Ishikawa (cell line): Measurements from ENCODE around the gene DIS3L2.

Experiments used
- CEBPB ChIP-seq: IDR thresholded peaks from 2 replicates; pipeline ENCODE4 v1.6.1; 2012
- CREB1 ChIP-seq: IDR thresholded peaks from 2 replicates; pipeline ENCODE4 v1.6.1; 2012; ENCODE audit warnings: low read depth
- EGR1 ChIP-seq: IDR thresholded peaks from 2 replicates; pipeline ENCODE4 v1.6.1; 2012
- EP300 ChIP-seq: IDR thresholded peaks from 2 replicates; pipeline ENCODE4 v1.6.1; 2012; ENCODE audit warnings: borderline replicate concordance
- FOXM1 ChIP-seq: IDR thresholded peaks from 2 replicates; pipeline ENCODE4 v1.6.1; 2012; ENCODE audit warnings: low read depth, borderline replicate concordance
- MAX ChIP-seq: IDR thresholded peaks from 2 replicates; pipeline ENCODE4 v1.6.1; 2012
- NFIC ChIP-seq: IDR thresholded peaks from 2 replicates; pipeline ENCODE4 v1.6.1; 2012
- RAD21 ChIP-seq: IDR thresholded peaks from 2 replicates; pipeline ENCODE4 v1.6.1; 2012; ENCODE audit warnings: low read depth
- TAF1 ChIP-seq: IDR thresholded peaks from 2 replicates; pipeline ENCODE4 v1.6.1; 2012; ENCODE audit warnings: low read depth, mild to moderate bottlenecking
- TCF12 ChIP-seq: IDR thresholded peaks from 2 replicates; pipeline ENCODE4 v1.6.1; 2012; ENCODE audit warnings: low read depth
- TEAD4 ChIP-seq: IDR thresholded peaks from 2 replicates; pipeline ENCODE4 v1.6.1; 2012
- USF1 ChIP-seq: IDR thresholded peaks from 2 replicates; pipeline ENCODE4 v1.6.1; 2012
- YY1 ChIP-seq: IDR thresholded peaks from 2 replicates; pipeline ENCODE4 v1.6.1; 2012; ENCODE audit warnings: low read depth
- ZBTB7A ChIP-seq: IDR thresholded peaks from 2 replicates; pipeline ENCODE4 v1.6.1; 2012; ENCODE audit warnings: low read depth
- TF ChIP-seq, protein P1 (sequence below): IDR thresholded peaks from 2 replicates; pipeline ENCODE4 v1.6.1; 2012; ENCODE audit warnings: low read depth, mild to moderate bottlenecking

Gene DIS3L2

DNA sequence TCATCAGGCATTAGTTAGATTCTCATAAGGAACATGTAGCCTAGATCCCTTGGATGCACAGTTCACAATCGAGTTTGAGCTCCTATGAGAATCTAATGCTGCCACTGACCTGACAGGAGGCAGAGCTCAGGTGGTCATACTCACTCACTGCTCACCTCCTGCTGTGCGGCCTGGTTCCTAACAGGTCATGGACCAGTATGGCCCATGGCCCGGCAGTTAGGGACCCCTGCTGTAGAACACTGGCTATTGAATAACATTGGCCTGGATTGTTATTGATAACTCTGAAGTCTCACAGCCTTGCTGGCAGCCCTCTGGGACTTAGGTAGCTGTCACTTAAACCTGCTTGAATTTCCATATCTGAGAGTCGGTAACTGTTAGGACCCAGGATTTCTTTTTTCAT, 302.6 kb downstream of the DIS3L2 start:
- TF ChIP-seq ZBTB7A = no peak
- TF ChIP-seq CREB1 = no peak
- no peak for TF ChIP-seq USF1
- TF ChIP-seq, protein P1, sequence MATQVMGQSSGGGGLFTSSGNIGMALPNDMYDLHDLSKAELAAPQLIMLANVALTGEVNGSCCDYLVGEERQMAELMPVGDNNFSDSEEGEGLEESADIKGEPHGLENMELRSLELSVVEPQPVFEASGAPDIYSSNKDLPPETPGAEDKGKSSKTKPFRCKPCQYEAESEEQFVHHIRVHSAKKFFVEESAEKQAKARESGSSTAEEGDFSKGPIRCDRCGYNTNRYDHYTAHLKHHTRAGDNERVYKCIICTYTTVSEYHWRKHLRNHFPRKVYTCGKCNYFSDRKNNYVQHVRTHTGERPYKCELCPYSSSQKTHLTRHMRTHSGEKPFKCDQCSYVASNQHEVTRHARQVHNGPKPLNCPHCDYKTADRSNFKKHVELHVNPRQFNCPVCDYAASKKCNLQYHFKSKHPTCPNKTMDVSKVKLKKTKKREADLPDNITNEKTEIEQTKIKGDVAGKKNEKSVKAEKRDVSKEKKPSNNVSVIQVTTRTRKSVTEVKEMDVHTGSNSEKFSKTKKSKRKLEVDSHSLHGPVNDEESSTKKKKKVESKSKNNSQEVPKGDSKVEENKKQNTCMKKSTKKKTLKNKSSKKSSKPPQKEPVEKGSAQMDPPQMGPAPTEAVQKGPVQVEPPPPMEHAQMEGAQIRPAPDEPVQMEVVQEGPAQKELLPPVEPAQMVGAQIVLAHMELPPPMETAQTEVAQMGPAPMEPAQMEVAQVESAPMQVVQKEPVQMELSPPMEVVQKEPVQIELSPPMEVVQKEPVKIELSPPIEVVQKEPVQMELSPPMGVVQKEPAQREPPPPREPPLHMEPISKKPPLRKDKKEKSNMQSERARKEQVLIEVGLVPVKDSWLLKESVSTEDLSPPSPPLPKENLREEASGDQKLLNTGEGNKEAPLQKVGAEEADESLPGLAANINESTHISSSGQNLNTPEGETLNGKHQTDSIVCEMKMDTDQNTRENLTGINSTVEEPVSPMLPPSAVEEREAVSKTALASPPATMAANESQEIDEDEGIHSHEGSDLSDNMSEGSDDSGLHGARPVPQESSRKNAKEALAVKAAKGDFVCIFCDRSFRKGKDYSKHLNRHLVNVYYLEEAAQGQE = no peak
- no peak for TF ChIP-seq TAF1
- no peak for TF ChIP-seq RAD21
- TF ChIP-seq YY1 = no peak
- TF ChIP-seq FOXM1 = no peak
- no peak for TF ChIP-seq NFIC
- no peak for TF ChIP-seq TEAD4
- no peak for TF ChIP-seq TCF12
- no peak for TF ChIP-seq MAX
- no peak for TF ChIP-seq EP300
- TF ChIP-seq EGR1 = no peak

DNA sequence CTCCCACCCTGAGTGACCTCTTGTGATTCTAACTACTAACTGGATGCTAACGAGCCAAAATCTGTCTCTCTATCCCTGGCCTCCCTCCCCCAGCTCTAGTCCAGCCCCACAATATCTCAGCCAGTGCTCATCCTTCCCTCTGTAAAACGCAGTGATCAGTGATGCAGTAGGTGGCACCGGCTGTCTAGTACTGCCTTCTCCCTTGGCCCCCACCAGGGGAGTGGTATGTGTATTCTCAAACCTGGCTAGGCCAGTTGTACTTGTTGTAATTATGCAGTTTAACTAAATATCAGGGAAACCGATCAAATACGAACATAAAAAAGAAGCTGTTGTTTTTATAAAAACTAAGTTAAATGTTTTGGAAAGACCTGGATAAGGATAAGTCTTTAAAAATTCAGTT, 303.8 kb downstream of the DIS3L2 start:
- no peak for TF ChIP-seq CREB1
- TF ChIP-seq TEAD4 = no peak
- no peak for TF ChIP-seq FOXM1
- TF ChIP-seq CEBPB = no peak
- no peak for TF ChIP-seq EP300
- TF ChIP-seq ZBTB7A = no peak
- TF ChIP-seq RAD21 = no peak
- no peak for TF ChIP-seq YY1
- no peak for TF ChIP-seq TAF1
- TF ChIP-seq MAX = no peak
- TF ChIP-seq EGR1 = no peak
- TF ChIP-seq, protein P1 = no peak
- TF ChIP-seq NFIC = no peak

DNA sequence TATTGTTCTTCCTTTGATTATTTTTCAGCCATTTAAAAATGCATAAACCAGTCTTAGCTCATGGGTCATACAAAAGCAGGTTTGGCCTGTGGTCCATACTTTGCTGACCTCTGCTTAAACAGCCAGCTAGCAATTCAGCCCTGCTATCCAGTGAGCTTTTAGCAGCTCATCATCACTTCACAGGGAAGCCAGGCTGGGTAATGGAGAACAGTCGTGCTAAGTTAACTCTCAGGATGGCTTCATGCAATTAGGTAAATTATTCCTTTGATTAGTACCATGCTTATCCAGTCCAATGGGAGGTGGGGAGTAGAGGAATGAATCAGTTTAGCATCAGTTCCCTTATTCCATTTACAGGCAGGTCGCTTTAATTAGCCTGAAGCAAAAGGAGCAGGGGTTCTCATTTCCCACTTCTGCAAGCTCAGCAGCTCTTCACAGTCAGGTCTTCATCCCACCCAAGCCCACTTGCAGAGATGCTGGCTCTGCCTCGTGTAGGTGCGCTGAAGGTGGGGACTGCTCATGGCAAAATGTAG, 307.2 kb downstream of the DIS3L2 start:
- TF ChIP-seq EGR1 (no peak), RAD21 (no peak), FOXM1 (no peak), TCF12 (no peak), CREB1 (no peak), EP300 (no peak), CEBPB (no peak), YY1 (no peak), NFIC (no peak), TAF1 (no peak), ZBTB7A (no peak), MAX (no peak), TEAD4 (no peak), USF1 (no peak)
- TF ChIP-seq, protein P1 = no peak

DNA sequence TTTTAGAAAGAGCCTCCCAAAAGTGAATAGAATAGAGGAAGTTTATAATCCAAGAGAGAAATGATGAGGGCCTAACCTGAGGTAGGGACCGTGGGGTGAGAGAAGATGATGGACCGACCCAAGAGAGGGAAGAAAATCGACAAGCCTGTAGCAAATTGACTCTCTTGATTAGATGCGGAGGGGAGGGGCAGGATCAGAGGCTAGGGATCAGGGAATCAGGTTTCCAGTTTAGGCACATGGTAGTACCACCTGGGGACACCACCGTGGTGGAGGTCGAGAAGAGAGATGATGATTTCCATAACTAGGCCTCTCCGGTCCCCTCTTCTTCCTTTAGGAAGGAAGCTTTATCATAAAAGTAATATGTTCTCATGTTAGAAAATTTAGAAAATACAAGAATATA, 308.4 kb downstream of the DIS3L2 start:
- TF ChIP-seq TCF12 (no peak), FOXM1 (no peak), CEBPB (no peak), TEAD4 (no peak), YY1 (no peak), MAX (no peak), CREB1 (no peak), NFIC (no peak), RAD21 (no peak), EGR1 (no peak), TAF1 (no peak), EP300 (no peak), ZBTB7A (no peak), USF1 (no peak)
- TF ChIP-seq, protein P1 = no peak
